ENCODE data around the gene IPO11. TPM values are rescaled to one million over a fixed set of nuclear protein-coding genes. Genes with fewer than 3 reads are reported as not detected.

Gene IPO11
- total RNA-seq, 1 donor from 2014 or later, result 96.0 TPM

- no peak for TF ChIP-seq CTCF (IDR thresholded peaks at IDR 0.05; ENCODE audit: unreplicated experiment)
- peaks cover 37% of the 10 kb centered on the region for H3K36me3 Mint-ChIP-seq (ENCODE audit: low read depth, unreplicated experiment)
- no peaks in the 10 kb centered on the region for H3K9me3 Mint-ChIP-seq (ENCODE audit: unreplicated experiment)
- no peak for DNase-seq (ENCODE audit: low spot score)
- peaks cover 2% of the 10 kb centered on the region for H3K27me3 Mint-ChIP-seq (ENCODE audit: unreplicated experiment)
- H3K27ac Mint-ChIP-seq (ENCODE audit: unreplicated experiment), result no peak overlapping the region
- H3K4me3 Mint-ChIP-seq (ENCODE audit: unreplicated experiment), result no peak overlapping the region
- peaks cover 11% of the 10 kb centered on the region for H3K4me1 Mint-ChIP-seq (ENCODE audit: unreplicated experiment)
Observed at GRCh38 chr5:62616615-62617277, 204.2 kb downstream of the IPO11 start.

GRCh38 chr5:62617943-62618342 is 205.4 kb downstream of the IPO11 start:
- peaks cover 34% of the 10 kb centered on the region for H3K36me3 Mint-ChIP-seq (ENCODE audit: low read depth, unreplicated experiment)
- H3K27me3 Mint-ChIP-seq (ENCODE audit: unreplicated experiment), result peaks cover 2% of the 10 kb centered on the region
- DNase-seq (ENCODE audit: low spot score), result no peak
- no peak for TF ChIP-seq CTCF (IDR thresholded peaks at IDR 0.05; ENCODE audit: unreplicated experiment)
- no peak overlapping the region for H3K27ac Mint-ChIP-seq (ENCODE audit: unreplicated experiment)
- peaks cover 11% of the 10 kb centered on the region for H3K4me1 Mint-ChIP-seq (ENCODE audit: unreplicated experiment)
- H3K9me3 Mint-ChIP-seq (ENCODE audit: unreplicated experiment), result no peaks in the 10 kb centered on the region
- H3K4me3 Mint-ChIP-seq (ENCODE audit: unreplicated experiment), result no peak overlapping the region

GRCh38 chr5:62620761-62621160 is 208.2 kb downstream of the IPO11 start:
- no peak for TF ChIP-seq CTCF (IDR thresholded peaks at IDR 0.05; ENCODE audit: unreplicated experiment)
- Mint-ChIP-seq H3K27me3 (ENCODE audit: unreplicated experiment) (no peaks in the 10 kb centered on the region), H3K4me3 (ENCODE audit: unreplicated experiment) (peak overlapping the region; percentile 11), H3K27ac (ENCODE audit: unreplicated experiment) (peak overlapping the region; percentile 58), H3K36me3 (ENCODE audit: low read depth, unreplicated experiment) (peaks cover 9% of the 10 kb centered on the region), H3K4me1 (ENCODE audit: unreplicated experiment) (peaks cover 8% of the 10 kb centered on the region), H3K9me3 (ENCODE audit: unreplicated experiment) (no peaks in the 10 kb centered on the region)
- DNase-seq (ENCODE audit: low spot score), result no peak

- Mint-ChIP-seq H3K36me3 (ENCODE audit: low read depth, unreplicated experiment) (peaks cover 8% of the 10 kb centered on the region), H3K27me3 (ENCODE audit: unreplicated experiment) (no peaks in the 10 kb centered on the region), H3K27ac (ENCODE audit: unreplicated experiment) (peak overlapping the region; percentile 58)
Observed at GRCh38 chr5:62621280-62621679, 208.7 kb downstream of the IPO11 start.

More at GRCh38 chr5:62621280-62621679, 208.7 kb downstream of the IPO11 start:
- DNase-seq (ENCODE audit: low spot score), result peak; percentile 20
- Mint-ChIP-seq H3K4me3 (ENCODE audit: unreplicated experiment) (peak overlapping the region; percentile 11), H3K4me1 (ENCODE audit: unreplicated experiment) (peaks cover 8% of the 10 kb centered on the region), H3K9me3 (ENCODE audit: unreplicated experiment) (no peaks in the 10 kb centered on the region)
- no peak for TF ChIP-seq CTCF (IDR thresholded peaks at IDR 0.05; ENCODE audit: unreplicated experiment)

Measured in endothelial cell (in vitro differentiated cells).